HepG2 (cell line): ENCODE measurements around the gene SEC62. TPM values are rescaled to one million over a fixed set of nuclear protein-coding genes. Genes with fewer than 3 reads are reported as not detected.

Experiments used
- BORCS8-MEF2B ChIP-seq: sonication (generic); formaldehyde crosslinking; IDR thresholded peaks from 2 replicates; pipeline ENCODE4 v1.8.0; 2022; ENCODE audit warnings: mild to moderate bottlenecking, missing genetic modification reagents
- ESRRA ChIP-seq: sonication (generic); formaldehyde crosslinking; IDR thresholded peaks from 2 replicates; pipeline ENCODE4 v1.5.1; 2020; ENCODE audit warnings: mild to moderate bottlenecking, low read depth, missing genetic modification reagents
- FOXP1 ChIP-seq, 2 experiments: fragments of 450-650 bp in 1 of 2; IDR thresholded peaks; 2 replicates each; pipeline ENCODE4 v1.6.1; 2017 to 2018; ENCODE audit warnings: antibody characterized with exemption in 1 of 2
- MXI1 ChIP-seq: IDR thresholded peaks from 3 replicates; pipeline ENCODE4 v1.6.1; 2012; ENCODE audit warnings: low read depth, low read length, inconsistent platforms, borderline replicate concordance
- NAIF1 ChIP-seq: sonication (generic); formaldehyde crosslinking; IDR thresholded peaks from 2 replicates; pipeline ENCODE4 v1.5.0; 2020; ENCODE audit warnings: mild to moderate bottlenecking, missing genetic modification reagents, borderline replicate concordance
- PBX3 ChIP-seq: sonication (generic); formaldehyde crosslinking; IDR thresholded peaks from 2 replicates; pipeline ENCODE4 v1.8.1; 2023; ENCODE audit warnings: missing genetic modification reagents, inconsistent platforms, borderline replicate concordance
- RXRB ChIP-seq: IDR thresholded peaks from 2 replicates; pipeline ENCODE4 v1.6.1; 2016; ENCODE audit warnings: borderline replicate concordance, missing genetic modification reagents, missing compliant biosample characterization
- SP2 ChIP-seq: sonication (generic); formaldehyde crosslinking; IDR thresholded peaks from 2 replicates; pipeline ENCODE4 v1.5.1; 2020; ENCODE audit warnings: mild to moderate bottlenecking, missing genetic modification reagents
- STAT5B ChIP-seq: sonication (generic); formaldehyde crosslinking; IDR thresholded peaks from 2 replicates; pipeline ENCODE4 v1.4.0; 2020; ENCODE audit warnings: missing genetic modification reagents
- TCF7L2 ChIP-seq: IDR thresholded peaks from 2 replicates; pipeline ENCODE4 v1.6.1; 2011; ENCODE audit warnings: mild to moderate bottlenecking, low read depth, low read length, moderate library complexity
- TGIF2 ChIP-seq: IDR thresholded peaks from 2 replicates; pipeline ENCODE4 v1.6.1; 2016; ENCODE audit warnings: control low read depth, missing compliant biosample characterization
- ZBTB7B ChIP-seq: sonication (generic); formaldehyde crosslinking; IDR thresholded peaks from 2 replicates; pipeline ENCODE4 v1.4.0; 2020; ENCODE audit warnings: missing genetic modification reagents
- ZFP90 ChIP-seq: sonication (generic); formaldehyde crosslinking; IDR thresholded peaks from 2 replicates; pipeline ENCODE4 v1.8.0; 2022; ENCODE audit warnings: missing genetic modification reagents, mild to moderate bottlenecking, inconsistent platforms, borderline replicate concordance
- ZNF101 ChIP-seq: sonication (generic); formaldehyde crosslinking; IDR thresholded peaks from 2 replicates; pipeline ENCODE4 v1.4.0; 2020; ENCODE audit warnings: mild to moderate bottlenecking, low read depth, missing genetic modification reagents, borderline replicate concordance
- ZNF263 ChIP-seq: sonication (generic); formaldehyde crosslinking; IDR thresholded peaks from 2 replicates; pipeline ENCODE4 v1.4.0; 2020; ENCODE audit warnings: missing genetic modification reagents
- ZNF564 ChIP-seq: sonication (generic); formaldehyde crosslinking; IDR thresholded peaks from 2 replicates; pipeline ENCODE4 v1.8.1; 2023; ENCODE audit warnings: mild to moderate bottlenecking, missing genetic modification reagents
- ZNF607 ChIP-seq: sonication (generic); formaldehyde crosslinking; IDR thresholded peaks from 2 replicates; pipeline ENCODE4 v1.5.1; 2020; ENCODE audit warnings: missing genetic modification reagents, mild to moderate bottlenecking, borderline replicate concordance
- ZNF614 ChIP-seq: IDR thresholded peaks from 2 replicates; pipeline ENCODE4 v1.6.1; 2018; ENCODE audit warnings: missing biosample characterization, missing genetic modification reagents, inconsistent platforms, borderline replicate concordance
- ZNF737 ChIP-seq: sonication (generic); formaldehyde crosslinking; IDR thresholded peaks from 2 replicates; pipeline ENCODE4 v1.5.0; 2020; ENCODE audit warnings: missing genetic modification reagents, mild to moderate bottlenecking, borderline replicate concordance
- polyA plus RNA-seq, 8 experiments: library from polyadenylated mRNA; depleted of rRNA in 3 of 8; stranded (reverse) in 7 of 8; unstranded in 1 of 8; fragments of >200 nt; fragmentation: Illumina TruSeq in 4 of 8; extraction: Trizol in 4 of 8; gene quantifications; 2 replicates each; pipeline versions ENCODE4 v1.2.1 to v1.2.3, GENCODE V29; 2011 to 2016; ENCODE audit warnings: low read depth in 4 of 8, missing spikeins in 1 of 8, mixed read lengths in 1 of 8; ENCODE audit not compliant: insufficient read depth in 1 of 8
- total RNA-seq, 5 experiments: library from RNA; depleted of rRNA; stranded (reverse); fragments of >200 nt; fragmentation: Illumina TruSeq; extraction: Trizol; gene quantifications; 2 replicates each; pipeline ENCODE4 v1.2.3, GENCODE V29; 2016; ENCODE audit warnings: low read depth in 1 of 5
- TF ChIP-seq, protein P1 (sequence below): IDR thresholded peaks from 2 replicates; pipeline ENCODE4 v1.6.1; 2016
- TF ChIP-seq, protein P2 (sequence below): sonication (generic); formaldehyde crosslinking; IDR thresholded peaks from 2 replicates; pipeline ENCODE4 v1.4.0; 2020; ENCODE audit warnings: missing genetic modification reagents
- TF ChIP-seq, protein P3 (sequence below): sonication (generic); formaldehyde crosslinking; IDR thresholded peaks from 2 replicates; pipeline ENCODE4 v1.4.0; 2020; ENCODE audit warnings: mild to moderate bottlenecking, missing genetic modification reagents

SEC62 gene
- total and polyA plus RNA-seq, 2 of the 13 experiments (the other 11 are each of a cell fraction or from before 2014, with no cell fraction given): 54.0 to 68.7 TPM

GRCh38 chr3:169966428-169966950 is at the start of gene SEC62 (continued):
- TF ChIP-seq ZNF263 (CRISPR knock-in tag): peak; percentile 43; the same call in 1 of the 2 replicates
- TF ChIP-seq, protein P1, sequence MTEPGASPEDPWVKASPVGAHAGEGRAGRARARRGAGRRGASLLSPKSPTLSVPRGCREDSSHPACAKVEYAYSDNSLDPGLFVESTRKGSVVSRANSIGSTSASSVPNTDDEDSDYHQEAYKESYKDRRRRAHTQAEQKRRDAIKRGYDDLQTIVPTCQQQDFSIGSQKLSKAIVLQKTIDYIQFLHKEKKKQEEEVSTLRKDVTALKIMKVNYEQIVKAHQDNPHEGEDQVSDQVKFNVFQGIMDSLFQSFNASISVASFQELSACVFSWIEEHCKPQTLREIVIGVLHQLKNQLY (CRISPR knock-in tag): 0 out of 2 replicates have a peak, but pooled peaks have one; percentile 38
- TF ChIP-seq, protein P2, sequence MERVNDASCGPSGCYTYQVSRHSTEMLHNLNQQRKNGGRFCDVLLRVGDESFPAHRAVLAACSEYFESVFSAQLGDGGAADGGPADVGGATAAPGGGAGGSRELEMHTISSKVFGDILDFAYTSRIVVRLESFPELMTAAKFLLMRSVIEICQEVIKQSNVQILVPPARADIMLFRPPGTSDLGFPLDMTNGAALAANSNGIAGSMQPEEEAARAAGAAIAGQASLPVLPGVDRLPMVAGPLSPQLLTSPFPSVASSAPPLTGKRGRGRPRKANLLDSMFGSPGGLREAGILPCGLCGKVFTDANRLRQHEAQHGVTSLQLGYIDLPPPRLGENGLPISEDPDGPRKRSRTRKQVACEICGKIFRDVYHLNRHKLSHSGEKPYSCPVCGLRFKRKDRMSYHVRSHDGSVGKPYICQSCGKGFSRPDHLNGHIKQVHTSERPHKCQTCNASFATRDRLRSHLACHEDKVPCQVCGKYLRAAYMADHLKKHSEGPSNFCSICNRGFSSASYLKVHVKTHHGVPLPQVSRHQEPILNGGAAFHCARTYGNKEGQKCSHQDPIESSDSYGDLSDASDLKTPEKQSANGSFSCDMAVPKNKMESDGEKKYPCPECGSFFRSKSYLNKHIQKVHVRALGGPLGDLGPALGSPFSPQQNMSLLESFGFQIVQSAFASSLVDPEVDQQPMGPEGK: peak; percentile 81
- no peak for TF ChIP-seq ZNF101 (CRISPR knock-in tag)
- peak; percentile 87; the same call in 1 of the 2 replicates for TF ChIP-seq ZNF564 (CRISPR knock-in tag)
- TF ChIP-seq ZNF607 (CRISPR knock-in tag): peak; percentile 84
- TF ChIP-seq ESRRA: no peak
- TF ChIP-seq BORCS8-MEF2B (CRISPR knock-in tag): peak; percentile 80
- TF ChIP-seq ZBTB7B (CRISPR knock-in tag): peak; percentile 74; the same call in 1 of the 2 replicates
- TF ChIP-seq, protein P3, sequence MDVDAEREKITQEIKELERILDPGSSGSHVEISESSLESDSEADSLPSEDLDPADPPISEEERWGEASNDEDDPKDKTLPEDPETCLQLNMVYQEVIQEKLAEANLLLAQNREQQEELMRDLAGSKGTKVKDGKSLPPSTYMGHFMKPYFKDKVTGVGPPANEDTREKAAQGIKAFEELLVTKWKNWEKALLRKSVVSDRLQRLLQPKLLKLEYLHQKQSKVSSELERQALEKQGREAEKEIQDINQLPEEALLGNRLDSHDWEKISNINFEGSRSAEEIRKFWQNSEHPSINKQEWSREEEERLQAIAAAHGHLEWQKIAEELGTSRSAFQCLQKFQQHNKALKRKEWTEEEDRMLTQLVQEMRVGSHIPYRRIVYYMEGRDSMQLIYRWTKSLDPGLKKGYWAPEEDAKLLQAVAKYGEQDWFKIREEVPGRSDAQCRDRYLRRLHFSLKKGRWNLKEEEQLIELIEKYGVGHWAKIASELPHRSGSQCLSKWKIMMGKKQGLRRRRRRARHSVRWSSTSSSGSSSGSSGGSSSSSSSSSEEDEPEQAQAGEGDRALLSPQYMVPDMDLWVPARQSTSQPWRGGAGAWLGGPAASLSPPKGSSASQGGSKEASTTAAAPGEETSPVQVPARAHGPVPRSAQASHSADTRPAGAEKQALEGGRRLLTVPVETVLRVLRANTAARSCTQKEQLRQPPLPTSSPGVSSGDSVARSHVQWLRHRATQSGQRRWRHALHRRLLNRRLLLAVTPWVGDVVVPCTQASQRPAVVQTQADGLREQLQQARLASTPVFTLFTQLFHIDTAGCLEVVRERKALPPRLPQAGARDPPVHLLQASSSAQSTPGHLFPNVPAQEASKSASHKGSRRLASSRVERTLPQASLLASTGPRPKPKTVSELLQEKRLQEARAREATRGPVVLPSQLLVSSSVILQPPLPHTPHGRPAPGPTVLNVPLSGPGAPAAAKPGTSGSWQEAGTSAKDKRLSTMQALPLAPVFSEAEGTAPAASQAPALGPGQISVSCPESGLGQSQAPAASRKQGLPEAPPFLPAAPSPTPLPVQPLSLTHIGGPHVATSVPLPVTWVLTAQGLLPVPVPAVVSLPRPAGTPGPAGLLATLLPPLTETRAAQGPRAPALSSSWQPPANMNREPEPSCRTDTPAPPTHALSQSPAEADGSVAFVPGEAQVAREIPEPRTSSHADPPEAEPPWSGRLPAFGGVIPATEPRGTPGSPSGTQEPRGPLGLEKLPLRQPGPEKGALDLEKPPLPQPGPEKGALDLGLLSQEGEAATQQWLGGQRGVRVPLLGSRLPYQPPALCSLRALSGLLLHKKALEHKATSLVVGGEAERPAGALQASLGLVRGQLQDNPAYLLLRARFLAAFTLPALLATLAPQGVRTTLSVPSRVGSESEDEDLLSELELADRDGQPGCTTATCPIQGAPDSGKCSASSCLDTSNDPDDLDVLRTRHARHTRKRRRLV (CRISPR knock-in tag): no peak
- no peak for TF ChIP-seq FOXP1 (IDR thresholded peaks at IDR 0.05)
- no peak for TF ChIP-seq FOXP1 (CRISPR knock-in tag; IDR thresholded peaks at IDR 0.05)
- TF ChIP-seq MXI1: peak; percentile 90
- peak; percentile 83 for TF ChIP-seq RXRB (CRISPR knock-in tag)
- TF ChIP-seq ZFP90: 0 out of 2 replicates have a peak, but pooled peaks have one; percentile 90
- TF ChIP-seq ZNF737 (CRISPR knock-in tag): no peak
- peak; percentile 88 for TF ChIP-seq ZNF614 (CRISPR knock-in tag)
- TF ChIP-seq SP2 (CRISPR knock-in tag): no peak
- no peak for TF ChIP-seq TCF7L2
- no peak; the same call in 1 of the 2 replicates for TF ChIP-seq PBX3
- no peak for TF ChIP-seq NAIF1
- no peak for TF ChIP-seq TGIF2
- TF ChIP-seq STAT5B (CRISPR knock-in tag): no peak
